GM19372 (cell line): ENCODE measurements around the gene ZNF641.
"Not testable (repeated sequence)": the region's sequence is repeated elsewhere in the genome, so short reads cannot be mapped to it uniquely, and the experiment has no call there.

Experiments
- ATAC-seq: cut with Tn5 transposase; IDR thresholded peaks from one replicate; pipeline ENCODE4 v1.9.1; 2021; ENCODE audit warnings: mild to moderate bottlenecking, low read depth, moderate library complexity; ENCODE audit not compliant: unreplicated experiment

The ZNF641 gene

GRCh38 chr12:48336564-48336963 lies 14.2 kb downstream of the ZNF641 start:
- ATAC-seq = no peak

- no peak for ATAC-seq
Measured at GRCh38 chr12:48336061-48336460, 14.7 kb downstream of the ZNF641 start.

- no peak for ATAC-seq
Measured at GRCh38 chr12:48334808-48335207, 15.9 kb downstream of the ZNF641 start.

- not testable (repeated sequence) for ATAC-seq
Measured at GRCh38 chr12:48333680-48334079, 17.0 kb downstream of the ZNF641 start.

GRCh38 chr12:48331399-48331798 lies 19.3 kb downstream of the ZNF641 start:
- no peak for ATAC-seq

GRCh38 chr12:48329199-48329939 lies 21.4 kb downstream of the ZNF641 start:
- ATAC-seq = no peak

GRCh38 chr12:48316491-48316890 lies 34.2 kb downstream of the ZNF641 start:
- no peak for ATAC-seq

GRCh38 chr12:48311313-48311712 lies 39.4 kb downstream of the ZNF641 start:
- no peak for ATAC-seq

GRCh38 chr12:48307269-48307668 lies 43.5 kb downstream of the ZNF641 start:
- ATAC-seq = no peak

- no peak for ATAC-seq
Measured at GRCh38 chr12:48305190-48305589, 45.5 kb downstream of the ZNF641 start.

GRCh38 chr12:48302161-48302911 lies 48.4 kb downstream of the ZNF641 start:
- ATAC-seq = no peak

- no peak for ATAC-seq
Measured at GRCh38 chr12:48300774-48301173, 49.9 kb downstream of the ZNF641 start.

GRCh38 chr12:48296586-48297282 lies 54.0 kb downstream of the ZNF641 start:
- ATAC-seq = no peak

GRCh38 chr12:48292040-48292439 lies 58.7 kb downstream of the ZNF641 start:
- no peak for ATAC-seq

GRCh38 chr12:48291511-48291910 lies 59.2 kb downstream of the ZNF641 start:
- no peak for ATAC-seq

- no peak for ATAC-seq
Measured at GRCh38 chr12:48288387-48289268, 62.1 kb downstream of the ZNF641 start.
